Esophagus squamous epithelium (tissue), 5 donors: ENCODE results near the gene PPHLN1. TPM values are rescaled to one million over a fixed set of nuclear protein-coding genes. Genes with fewer than 3 reads are reported as not detected.

ENCODE experiments used
- DNase-seq: peaks from one replicate; lab custom pipeline; 2025; lab: John Stamatoyannopoulos, UW
- H3K27ac ChIP-seq, 4 donors: fragments of 200-600 bp; sonication (generic); one replicate each; pipeline ENCODE4 v1.5.1; 2016 to 2019; ENCODE audit warnings: mild to moderate bottlenecking in 1 of 4
- H3K27me3 ChIP-seq, 4 donors: fragments of 200-600 bp; sonication (generic); 1 replicate in 3 of 4; 2 replicates in 1 of 4; pipeline versions ENCODE4 v1.5.1 to v1.6.0; 2017 to 2021; ENCODE audit warnings: antibody characterized with exemption in 1 of 4
- H3K36me3 ChIP-seq, 3 donors: fragments of 200-600 bp; sonication (generic); one replicate each; pipeline ENCODE4 v1.5.1; 2016 to 2019
- H3K4me1 ChIP-seq, 3 donors: fragments of 200-600 bp; sonication (generic); one replicate each; pipeline ENCODE4 v1.5.1; 2017 to 2019
- H3K4me3 ChIP-seq, 4 donors: fragments of 200-600 bp; sonication (generic); 1 replicate in 3 of 4; 2 replicates in 1 of 4; pipeline ENCODE4 v1.5.1; 2016 to 2019; ENCODE audit warnings: mild to moderate bottlenecking in 2 of 4, moderate library complexity in 1 of 4
- H3K9me3 ChIP-seq, 3 donors: fragments of 200-600 bp; sonication (generic); one replicate each; pipeline ENCODE4 v1.5.1; 2016 to 2019
- POLR2A ChIP-seq, 4 donors: fragments of 450-650 bp; IDR thresholded peaks; one replicate each; pipeline ENCODE4 v1.6.1; 2017; ENCODE audit warnings: antibody characterized with exemption in 4 of 4, mild to moderate bottlenecking in 4 of 4, moderate library complexity in 3 of 4
- WGBS, 2 donors: methylation state at CpG; one replicate each; pipeline ENCODE4 v1.1.5; 2018; 5-methylcytosine and 5-hydroxymethylcytosine counted together
- intact Hi-C: fragments of 100-400 bp; cut with DNase I; formaldehyde crosslinking; loops from one replicate; pipeline ENCODE4 v1.15.0; 2022
- total RNA-seq, 4 donors: library from RNA; depleted of rRNA; stranded (reverse); fragments of >200 nt; gene quantifications; one replicate each; pipeline ENCODE4 v1.1.0, GENCODE V29; 2016
- TF ChIP-seq, protein P1 (sequence below), 6 experiments: fragments of 450-650 bp in 4 of 6; fragments of 200-600 bp in 2 of 6; sonication (generic) in 2 of 6; IDR thresholded peaks; one replicate each; pipeline ENCODE4 v1.5.1; 2016 to 2019; ENCODE audit warnings: antibody characterized with exemption in 6 of 6, mild to moderate bottlenecking in 4 of 6, moderate library complexity in 4 of 6
- donor health status: DM: yes; HTN: yes; CAD: no.

PPHLN1 gene
- total RNA-seq, 4 donors from 2014 or later, result 31.2 to 59.1 (median 40.0) TPM

DNA sequence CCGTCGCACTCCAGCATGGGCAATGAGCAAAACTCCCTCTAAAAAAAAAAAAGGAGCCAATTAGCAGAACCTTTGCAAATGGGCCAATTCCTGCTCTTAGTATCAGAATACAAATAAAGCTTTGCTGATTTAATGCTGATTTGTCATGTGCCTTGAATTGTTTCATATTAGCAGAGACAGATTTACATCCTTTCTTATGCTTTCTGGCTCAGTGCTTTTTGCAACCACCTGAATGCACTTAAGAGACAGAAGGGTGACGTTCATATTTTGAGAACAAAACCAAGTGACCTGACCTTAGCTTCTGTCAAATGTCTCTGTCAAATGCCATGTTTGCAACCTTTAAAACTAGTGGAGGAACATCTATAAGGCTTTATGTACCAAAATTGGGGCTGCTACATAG lies 44.1 kb upstream of the PPHLN1 start:
- WGBS, 2 donors, result 68 to 88% methylated on average over 3 of the region's 3 CpGs
- peaks cover 0 to 4% (median 0%) of the 10 kb centered on the region in 4 donors for H3K27me3 ChIP-seq
- H3K9me3 ChIP-seq, result no peaks in the 10 kb centered on the region
- no peaks in the 10 kb centered on the region for H3K36me3 ChIP-seq
- intact Hi-C loops, result no loop called here
- DNase-seq, result no peak
- H3K27ac ChIP-seq, result no peak overlapping the region
- H3K4me1 ChIP-seq, result no peaks in the 10 kb centered on the region
- TF ChIP-seq POLR2A (IDR thresholded peaks at IDR 0.05), result no peak
- TF ChIP-seq, protein P1, sequence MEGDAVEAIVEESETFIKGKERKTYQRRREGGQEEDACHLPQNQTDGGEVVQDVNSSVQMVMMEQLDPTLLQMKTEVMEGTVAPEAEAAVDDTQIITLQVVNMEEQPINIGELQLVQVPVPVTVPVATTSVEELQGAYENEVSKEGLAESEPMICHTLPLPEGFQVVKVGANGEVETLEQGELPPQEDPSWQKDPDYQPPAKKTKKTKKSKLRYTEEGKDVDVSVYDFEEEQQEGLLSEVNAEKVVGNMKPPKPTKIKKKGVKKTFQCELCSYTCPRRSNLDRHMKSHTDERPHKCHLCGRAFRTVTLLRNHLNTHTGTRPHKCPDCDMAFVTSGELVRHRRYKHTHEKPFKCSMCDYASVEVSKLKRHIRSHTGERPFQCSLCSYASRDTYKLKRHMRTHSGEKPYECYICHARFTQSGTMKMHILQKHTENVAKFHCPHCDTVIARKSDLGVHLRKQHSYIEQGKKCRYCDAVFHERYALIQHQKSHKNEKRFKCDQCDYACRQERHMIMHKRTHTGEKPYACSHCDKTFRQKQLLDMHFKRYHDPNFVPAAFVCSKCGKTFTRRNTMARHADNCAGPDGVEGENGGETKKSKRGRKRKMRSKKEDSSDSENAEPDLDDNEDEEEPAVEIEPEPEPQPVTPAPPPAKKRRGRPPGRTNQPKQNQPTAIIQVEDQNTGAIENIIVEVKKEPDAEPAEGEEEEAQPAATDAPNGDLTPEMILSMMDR (IDR thresholded peaks at IDR 0.05), result no peak
- no peak overlapping the region for H3K4me3 ChIP-seq

DNA sequence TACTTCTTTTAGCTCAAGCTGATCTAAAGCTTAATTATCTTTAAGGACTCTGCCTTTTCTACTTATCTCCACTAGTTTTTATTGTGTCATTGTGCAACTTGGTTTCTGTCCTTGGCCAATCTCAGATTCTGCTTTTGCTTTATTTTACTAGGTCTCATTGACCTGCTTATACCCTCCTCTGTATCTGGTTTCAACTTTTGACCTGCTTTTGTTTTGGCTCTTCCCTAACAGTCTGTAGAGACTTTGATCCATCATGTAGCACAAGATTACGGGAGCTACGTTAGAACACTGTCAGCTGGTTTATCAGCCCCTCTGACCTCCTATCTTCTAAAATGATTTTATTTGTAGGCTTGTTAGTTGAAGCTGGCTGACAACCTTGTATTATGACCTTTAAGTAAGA lies 43.7 kb upstream of the PPHLN1 start:
- Histone ChIP-seq H3K4me3 (no peak overlapping the region), H3K27ac (no peak overlapping the region), H3K36me3 (no peaks in the 10 kb centered on the region), H3K4me1 (no peaks in the 10 kb centered on the region), H3K27me3 (peaks cover 0 to 4% (median 0%) of the 10 kb centered on the region in 4 donors), H3K9me3 (no peaks in the 10 kb centered on the region)
- intact Hi-C loops, result no loop called here
- 67 to 80% methylated on average over 2 of the region's 2 CpGs for WGBS, 2 donors
- DNase-seq, result no peak
- TF ChIP-seq, protein P1 (IDR thresholded peaks at IDR 0.05), result no peak

DNA sequence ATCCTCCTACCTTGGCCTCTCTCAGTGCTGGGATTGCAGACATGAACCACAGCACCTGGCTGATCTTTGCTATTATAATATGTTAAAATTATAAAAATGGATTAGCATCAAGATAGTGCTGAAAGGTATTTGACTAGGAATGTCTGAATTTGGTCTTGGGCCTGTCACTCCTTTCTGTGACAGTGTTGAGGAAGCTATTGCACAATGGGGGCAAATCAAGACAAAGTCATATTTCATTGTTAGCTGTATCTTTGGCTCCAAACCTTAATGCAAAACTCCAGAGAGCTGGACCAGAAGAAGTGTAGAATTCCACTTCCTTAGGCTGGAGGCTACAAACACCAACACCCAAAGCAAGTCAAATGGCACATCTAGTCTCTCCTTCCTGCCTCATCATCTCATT lies 42.2 kb upstream of the PPHLN1 start:
- DNase-seq, result no peak
- H3K27me3 ChIP-seq, result peaks cover 0 to 15% (median 0%) of the 10 kb centered on the region in 4 donors
- intact Hi-C loops, result no loop called here
- no peaks in the 10 kb centered on the region for H3K4me1 ChIP-seq
- no peaks in the 10 kb centered on the region for H3K9me3 ChIP-seq
- H3K4me3 ChIP-seq, result no peak overlapping the region
- no peak overlapping the region for H3K27ac ChIP-seq
- TF ChIP-seq, protein P1 (IDR thresholded peaks at IDR 0.05), result no peak
- H3K36me3 ChIP-seq, result no peaks in the 10 kb centered on the region

DNA sequence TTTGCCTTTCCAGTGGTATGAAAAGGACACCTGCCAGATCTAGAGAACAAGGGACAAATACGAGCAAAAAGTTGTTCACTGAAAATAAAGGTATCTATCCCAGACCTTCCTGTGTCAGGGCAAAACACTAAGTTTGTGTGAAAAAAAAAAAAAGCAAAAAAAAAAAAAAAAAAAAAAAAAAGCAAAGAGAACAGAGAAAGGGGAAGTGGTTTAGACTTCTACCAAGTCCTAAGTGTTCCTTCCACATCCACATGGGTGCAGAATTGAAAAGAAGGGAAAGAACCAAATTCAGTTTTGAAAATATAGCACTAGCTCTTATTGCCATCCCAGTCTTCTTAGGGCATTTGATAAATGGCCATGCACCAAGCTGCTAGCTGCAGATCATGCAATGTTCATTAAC lies 41.8 kb upstream of the PPHLN1 start:
- H3K9me3 ChIP-seq, result no peaks in the 10 kb centered on the region
- intact Hi-C loops, result no loop called here
- H3K4me1 ChIP-seq, result no peaks in the 10 kb centered on the region
- 56 to 67% methylated on average over 1 of the region's 1 CpG for WGBS, 2 donors
- TF ChIP-seq POLR2A (IDR thresholded peaks at IDR 0.05), result no peak
- TF ChIP-seq, protein P1 (IDR thresholded peaks at IDR 0.05), result no peak
- H3K4me3 ChIP-seq, result no peak overlapping the region
- H3K27me3 ChIP-seq, result peaks cover 0 to 16% (median 0%) of the 10 kb centered on the region in 4 donors
- no peak for DNase-seq
- H3K36me3 ChIP-seq, result no peaks in the 10 kb centered on the region
- H3K27ac ChIP-seq, result no peak overlapping the region

DNA sequence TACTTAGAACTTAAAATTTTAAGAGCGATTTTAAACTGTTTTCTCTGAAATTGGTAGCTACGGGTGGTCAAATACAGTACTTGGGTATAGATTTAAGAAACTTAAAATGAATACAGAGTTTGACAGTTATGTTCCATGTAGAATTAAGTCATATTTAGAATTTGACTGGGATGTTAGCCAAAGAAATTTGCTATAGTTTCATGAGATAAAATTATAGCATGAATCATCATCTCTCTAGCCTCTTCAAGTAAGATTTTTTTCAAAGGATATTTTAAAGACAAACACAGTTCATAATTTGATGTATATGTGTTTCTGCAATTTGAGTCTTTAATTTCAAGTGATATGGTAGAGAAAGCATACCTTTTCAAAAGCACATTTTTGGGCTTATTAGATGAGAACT lies 41.1 kb upstream of the PPHLN1 start:
- peaks cover 0 to 16% (median 0%) of the 10 kb centered on the region in 4 donors for H3K27me3 ChIP-seq
- no peak overlapping the region for H3K4me3 ChIP-seq
- DNase-seq, result no peak
- intact Hi-C loops, result no loop called here
- H3K36me3 ChIP-seq, result no peaks in the 10 kb centered on the region
- H3K27ac ChIP-seq, result no peak overlapping the region
- WGBS, 2 donors, result 81 to 84% methylated on average over 2 of the region's 2 CpGs
- H3K4me1 ChIP-seq, result no peaks in the 10 kb centered on the region
- no peak for TF ChIP-seq POLR2A (IDR thresholded peaks at IDR 0.05)
- TF ChIP-seq, protein P1 (IDR thresholded peaks at IDR 0.05), result no peak
- H3K9me3 ChIP-seq, result no peaks in the 10 kb centered on the region
